GM11168 (cell line): ENCODE measurements around the gene NAA80.
"Not testable (repeated sequence)": the region's sequence is repeated elsewhere in the genome, so short reads cannot be mapped to it uniquely, and the experiment has no call there.

ENCODE experiments used
- in situ Hi-C: fragments of 300-500 bp; cut with MboI; formaldehyde crosslinking; loops from one replicate; pipeline ENCODE4 v1.12.0; 2022; ENCODE audit warnings: low sequenced_read_pairs; ENCODE audit not compliant: unreplicated experiment

NAA80 gene

GRCh38 chr3:50316657-50317242, 17.5 kb upstream of the NAA80 start:
- in situ Hi-C loops: no loop called here

GRCh38 chr3:50314816-50315215, 15.6 kb upstream of the NAA80 start:
- in situ Hi-C loops: no loop called here

GRCh38 chr3:50314342-50314741, 15.1 kb upstream of the NAA80 start:
- in situ Hi-C loops: no loop called here

- in situ Hi-C loops: not testable (repeated sequence)
These were observed 12.8 kb upstream of the NAA80 start for GRCh38 chr3:50312041-50312440.

GRCh38 chr3:50304601-50305000, 5.4 kb upstream of the NAA80 start:
- in situ Hi-C loops: no loop called here

- in situ Hi-C loops: no loop called here
These were observed 4.0 kb upstream of the NAA80 start, which contains the start of gene HYAL1 for GRCh38 chr3:50303013-50303815. TSS of gene HYAL1 (minus strand) at chr3:50303574. CDS start at chr3:50302956, 618 bp downstream.

- in situ Hi-C loops: no loop called here
These were observed 3.1 kb upstream of the NAA80 start for GRCh38 chr3:50302095-50303012.

GRCh38 chr3:50300681-50301254, 1.6 kb upstream of the NAA80 start:
- in situ Hi-C loops: no loop called here

- in situ Hi-C loops: no loop called here
These were observed 900 bp upstream of the NAA80 start for GRCh38 chr3:50299929-50300680.

GRCh38 chr3:50299638-50299928, 378 bp upstream of the NAA80 start:
- in situ Hi-C loops: no loop called here

GRCh38 chr3:50297896-50298725, 1.1 kb downstream of the NAA80 start:
- in situ Hi-C loops: no loop called here

- in situ Hi-C loops: no loop called here
These were observed 1.8 kb downstream of the NAA80 start for GRCh38 chr3:50297384-50297775.

GRCh38 chr3:50296721-50297383, 2.4 kb downstream of the NAA80 start:
- in situ Hi-C loops: no loop called here

GRCh38 chr3:50295553-50296431, 3.4 kb downstream of the NAA80 start:
- in situ Hi-C loops: no loop called here

GRCh38 chr3:50294492-50295403, 4.5 kb downstream of the NAA80 start:
- in situ Hi-C loops: no loop called here

- in situ Hi-C loops: no loop called here
These were observed 5.1 kb downstream of the NAA80 start for GRCh38 chr3:50294089-50294488.
